Effector memory CD4-positive, alpha-beta T cell (primary cell): ENCODE data around the gene ZNG1A.
"Not testable (repeated sequence)": the region's sequence is repeated elsewhere in the genome, so short reads cannot be mapped to it uniquely, and the experiment has no call there.

Experiments used
- DNase-seq, 3 donors: peaks; one replicate each; pipeline ENCODE4 v3.0.0-alpha.2; 2020
- H3K27ac ChIP-seq: 2 replicates; pipeline ENCODE4 v1.7.0; 2013; ENCODE audit warnings: mild to moderate bottlenecking, low read length, moderate library complexity; ENCODE audit not compliant: insufficient read depth, poor library complexity, severe bottlenecking
- H3K27me3 ChIP-seq: replicated peaks from 2 replicates; pipeline ENCODE4 v1.7.0; 2013; ENCODE audit warnings: mild to moderate bottlenecking, low read length; ENCODE audit not compliant: insufficient read depth, control insufficient read depth, poor library complexity, severe bottlenecking
- H3K36me3 ChIP-seq: 2 replicates; pipeline ENCODE4 v1.7.0; 2013; ENCODE audit warnings: mild to moderate bottlenecking, low read length, moderate library complexity; ENCODE audit not compliant: control insufficient read depth, insufficient read depth
- H3K4me1 ChIP-seq: 2 replicates; pipeline ENCODE4 v1.7.0; 2013; ENCODE audit warnings: low read length, mild to moderate bottlenecking; ENCODE audit not compliant: control insufficient read depth, insufficient read depth, poor library complexity, severe bottlenecking
- H3K4me3 ChIP-seq: 2 replicates; pipeline ENCODE4 v1.7.0; 2013; ENCODE audit warnings: low read length, low read depth, mild to moderate bottlenecking; ENCODE audit not compliant: insufficient read depth, poor library complexity, severe bottlenecking
- H3K9me3 ChIP-seq: 2 replicates; pipeline ENCODE4 v1.7.0; 2013; ENCODE audit warnings: mild to moderate bottlenecking, low read length, moderate library complexity; ENCODE audit not compliant: control insufficient read depth

The ZNG1A gene

GRCh38 chr9:216866-217265, 38.0 kb upstream of the ZNG1A start:
- no peaks in the 10 kb centered on the region for H3K27me3 ChIP-seq
- no peak for DNase-seq
- peaks cover 11% of the 10 kb centered on the region for H3K4me1 ChIP-seq
- no peaks in the 10 kb centered on the region for H3K9me3 ChIP-seq
- H3K4me3 ChIP-seq, result no peak overlapping the region
- H3K36me3 ChIP-seq, result no peaks in the 10 kb centered on the region
- no peak overlapping the region for H3K27ac ChIP-seq

- peak overlapping the region; percentile 88 for H3K4me3 ChIP-seq
Measured at GRCh38 chr9:215631-216155, 36.8 kb upstream of the ZNG1A start.

GRCh38 chr9:214648-215493, 36.0 kb upstream of the ZNG1A start, which contains the start of gene DOCK8:
TSS of gene DOCK8 (plus strand) at chr9:214865. CDS start at chr9:214977, 112 bp downstream.
- Histone ChIP-seq H3K9me3 (no peaks in the 10 kb centered on the region), H3K27ac (peak within 1 kb of the TSS; percentile 40), H3K4me1 (peaks cover 9% of the 10 kb centered on the region)

More at GRCh38 chr9:215631-216155, 36.8 kb upstream of the ZNG1A start:
- Histone ChIP-seq H3K36me3 (no peaks in the 10 kb centered on the region), H3K27ac (no peak overlapping the region), H3K9me3 (no peaks in the 10 kb centered on the region), H3K4me1 (peaks cover 9% of the 10 kb centered on the region), H3K27me3 (no peaks in the 10 kb centered on the region)
- no peak for DNase-seq

DNA sequence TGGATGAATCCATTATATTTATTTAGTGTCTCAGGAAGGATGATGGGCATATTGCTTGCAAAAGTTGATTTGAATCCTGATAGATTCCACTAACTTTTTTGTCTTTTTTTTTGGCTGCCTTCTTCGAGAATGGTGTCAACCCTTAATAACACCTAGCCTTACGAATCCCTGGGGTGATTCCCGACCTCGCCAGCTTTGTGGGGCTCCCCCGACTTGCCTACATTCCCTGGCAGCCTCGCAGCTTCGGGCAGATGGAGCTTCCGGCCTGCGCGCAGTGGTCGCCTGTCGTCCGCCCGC, 35.4 kb upstream of the ZNG1A start:
- Histone ChIP-seq H3K27me3 (no peaks in the 10 kb centered on the region), H3K9me3 (no peaks in the 10 kb centered on the region), H3K27ac (no peak overlapping the region), H3K36me3 (no peaks in the 10 kb centered on the region), H3K4me1 (peaks cover 9% of the 10 kb centered on the region), H3K4me3 (peak overlapping the region; percentile 88)
- peak in 1 of 3 donors; percentile 6 for DNase-seq

More at GRCh38 chr9:214648-215493, 36.0 kb upstream of the ZNG1A start, which contains the start of gene DOCK8:
- Histone ChIP-seq H3K27me3 (no peaks in the 10 kb centered on the region), H3K36me3 (no peaks in the 10 kb centered on the region), H3K4me3 (peak within 1 kb of the TSS; percentile 88)
- peak; percentile 7 to 35 (median 25) for DNase-seq

DNA sequence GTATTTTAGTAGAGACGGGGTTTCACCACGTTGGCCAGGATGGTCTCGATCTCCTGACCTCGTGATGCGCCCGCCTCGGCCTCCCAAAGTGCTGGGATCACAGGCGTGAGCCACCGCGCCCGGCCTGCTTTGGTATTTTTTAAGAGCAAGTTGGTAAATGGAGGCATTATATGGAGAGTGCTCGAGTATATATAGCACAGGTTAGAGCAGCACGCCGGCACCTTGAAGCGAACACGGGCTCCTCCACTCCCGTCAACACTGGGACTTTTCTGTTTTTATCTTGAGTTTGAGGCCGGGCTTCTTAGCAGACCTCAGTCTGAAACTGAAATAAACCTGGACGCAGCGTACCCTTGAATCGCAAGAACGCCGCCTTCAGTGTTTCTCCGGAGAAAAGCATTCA, 35.0 kb upstream of the ZNG1A start:
- not testable (repeated sequence) for DNase-seq, H3K36me3 ChIP-seq, H3K9me3 ChIP-seq, H3K4me1 ChIP-seq, H3K27ac ChIP-seq, H3K4me3 ChIP-seq, H3K27me3 ChIP-seq

DNA sequence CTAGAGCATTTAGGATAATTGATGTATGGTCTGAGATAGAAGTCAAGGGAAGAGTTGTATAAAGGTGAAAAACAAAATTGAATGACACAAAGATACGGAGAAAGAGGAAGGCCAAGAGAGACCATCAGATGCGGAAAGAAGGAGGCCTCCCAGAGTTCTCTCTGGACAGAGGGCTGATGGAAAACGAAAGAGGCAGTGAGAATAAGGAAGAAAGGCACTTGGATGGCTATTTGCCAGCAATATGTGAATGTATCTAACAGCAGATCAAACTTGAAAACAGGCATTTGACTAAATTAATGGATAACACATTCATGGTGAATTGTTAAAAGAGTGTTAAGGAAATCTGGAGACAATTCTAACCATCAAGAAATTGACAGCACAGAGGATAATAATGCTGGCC, 33.4 kb upstream of the ZNG1A start:
- peaks cover 9% of the 10 kb centered on the region for H3K4me1 ChIP-seq
- no peaks in the 10 kb centered on the region for H3K36me3 ChIP-seq
- H3K27ac ChIP-seq, result no peak overlapping the region
- H3K27me3 ChIP-seq, result no peaks in the 10 kb centered on the region
- H3K4me3 ChIP-seq, result no peak overlapping the region
- no peak for DNase-seq
- no peaks in the 10 kb centered on the region for H3K9me3 ChIP-seq

GRCh38 chr9:211557-211956, 32.7 kb upstream of the ZNG1A start:
- no peaks in the 10 kb centered on the region for H3K27me3 ChIP-seq
- no peaks in the 10 kb centered on the region for H3K36me3 ChIP-seq
- no peaks in the 10 kb centered on the region for H3K9me3 ChIP-seq
- H3K27ac ChIP-seq, result no peak overlapping the region
- H3K4me3 ChIP-seq, result no peak overlapping the region
- DNase-seq, result no peak
- peaks cover 9% of the 10 kb centered on the region for H3K4me1 ChIP-seq

- H3K4me3 ChIP-seq, result no peak overlapping the region
Measured at GRCh38 chr9:211036-211435, 32.2 kb upstream of the ZNG1A start.

GRCh38 chr9:209143-209758, 30.4 kb upstream of the ZNG1A start:
- no peaks in the 10 kb centered on the region for H3K27me3 ChIP-seq
- H3K27ac ChIP-seq, result no peak overlapping the region
- DNase-seq, result no peak
- no peaks in the 10 kb centered on the region for H3K4me1 ChIP-seq
- H3K4me3 ChIP-seq, result no peak overlapping the region
- H3K9me3 ChIP-seq, result no peaks in the 10 kb centered on the region
- no peaks in the 10 kb centered on the region for H3K36me3 ChIP-seq

More at GRCh38 chr9:211036-211435, 32.2 kb upstream of the ZNG1A start:
- Histone ChIP-seq H3K27me3 (no peaks in the 10 kb centered on the region), H3K36me3 (no peaks in the 10 kb centered on the region), H3K9me3 (no peaks in the 10 kb centered on the region), H3K4me1 (peaks cover 6% of the 10 kb centered on the region), H3K27ac (no peak overlapping the region)
- DNase-seq, result no peak

- H3K4me1 ChIP-seq, result no peaks in the 10 kb centered on the region
- H3K27ac ChIP-seq, result no peak overlapping the region
- no peaks in the 10 kb centered on the region for H3K9me3 ChIP-seq
- H3K4me3 ChIP-seq, result no peak overlapping the region
- no peaks in the 10 kb centered on the region for H3K27me3 ChIP-seq
- no peaks in the 10 kb centered on the region for H3K36me3 ChIP-seq
- no peak for DNase-seq
Measured at GRCh38 chr9:206481-206880, 27.6 kb upstream of the ZNG1A start.
